Fibroblast of skin of right biceps (primary cell): ENCODE data around the gene MAST4.
A peak's percentile ranks its signal among the peaks of the same experiment; 100 is the strongest.
"Not testable (repeated sequence)": the region's sequence is repeated elsewhere in the genome, so short reads cannot be mapped to it uniquely, and the experiment has no call there.

ENCODE experiments used
- DNase-seq: peaks from one replicate; pipeline ENCODE4 v3.0.0-alpha.2; 2013

MAST4 gene

GRCh38 chr5:67146981-67147380 lies 550.8 kb downstream of the MAST4 start:
- no peak for DNase-seq

- DNase-seq = peak; percentile 9
Observed at GRCh38 chr5:67147760-67148159, 551.6 kb downstream of the MAST4 start.

GRCh38 chr5:67149057-67149950 lies 553.1 kb downstream of the MAST4 start:
- no peak for DNase-seq

- peak; percentile 22 for DNase-seq
Observed at GRCh38 chr5:67149951-67150523, 553.8 kb downstream of the MAST4 start.

- DNase-seq = no peak
Observed at GRCh38 chr5:67152400-67152799, 556.2 kb downstream of the MAST4 start.

- no peak for DNase-seq
Observed at GRCh38 chr5:67153292-67153691, 557.1 kb downstream of the MAST4 start.

GRCh38 chr5:67154556-67155206 lies 558.5 kb downstream of the MAST4 start:
- no peak for DNase-seq

- peak; percentile 14 for DNase-seq
Observed at GRCh38 chr5:67156976-67157583, 560.9 kb downstream of the MAST4 start.

- no peak for DNase-seq
Observed at GRCh38 chr5:67160272-67160671, 564.1 kb downstream of the MAST4 start.

- DNase-seq = peak; percentile 30
Observed at GRCh38 chr5:67160985-67161384, 564.8 kb downstream of the MAST4 start.

- DNase-seq = no peak
Observed at GRCh38 chr5:67161767-67162166, 565.6 kb downstream of the MAST4 start.

- DNase-seq = no peak
Observed at GRCh38 chr5:67163231-67163756, 567.1 kb downstream of the MAST4 start.

- no peak for DNase-seq
Observed at GRCh38 chr5:67163863-67164595, 567.8 kb downstream of the MAST4 start.

GRCh38 chr5:67164856-67165525 lies 568.8 kb downstream of the MAST4 start:
- no peak for DNase-seq

GRCh38 chr5:67165526-67166459 lies 569.6 kb downstream of the MAST4 start:
- DNase-seq = peak; percentile 75

GRCh38 chr5:67166460-67167285 lies 570.5 kb downstream of the MAST4 start:
- no peak for DNase-seq

- DNase-seq = no peak
Observed at GRCh38 chr5:67168069-67168468, 571.9 kb downstream of the MAST4 start.

GRCh38 chr5:67170767-67171166 lies 574.6 kb downstream of the MAST4 start:
- no peak for DNase-seq

GRCh38 chr5:67173351-67173750 lies 577.2 kb downstream of the MAST4 start:
- not testable (repeated sequence) for DNase-seq

GRCh38 chr5:67173959-67174358 lies 577.8 kb downstream of the MAST4 start:
- DNase-seq = no peak
